ES-I3 (cell line): Measurements from ENCODE around the gene UGT1A6.

Experiments used
- H3K36me3 ChIP-seq: 2 replicates; pipeline ENCODE4 v1.6.1; 2013; ENCODE audit warnings: mild to moderate bottlenecking, low read length, control low read depth, moderate library complexity; ENCODE audit not compliant: insufficient read depth
- H3K4me1 ChIP-seq: 2 replicates; pipeline ENCODE4 v1.6.1; 2013; ENCODE audit warnings: mild to moderate bottlenecking, control low read depth, low read length; ENCODE audit not compliant: insufficient read depth
- H3K9ac ChIP-seq: 2 replicates; pipeline ENCODE4 v1.6.1; 2013; ENCODE audit warnings: low read depth, mild to moderate bottlenecking, low read length, moderate library complexity
- H3K9me3 ChIP-seq: 2 replicates; pipeline ENCODE4 v1.6.1; 2013; ENCODE audit warnings: mild to moderate bottlenecking, low read length, moderate library complexity; ENCODE audit not compliant: control insufficient read depth, insufficient read depth

UGT1A6 gene

DNA sequence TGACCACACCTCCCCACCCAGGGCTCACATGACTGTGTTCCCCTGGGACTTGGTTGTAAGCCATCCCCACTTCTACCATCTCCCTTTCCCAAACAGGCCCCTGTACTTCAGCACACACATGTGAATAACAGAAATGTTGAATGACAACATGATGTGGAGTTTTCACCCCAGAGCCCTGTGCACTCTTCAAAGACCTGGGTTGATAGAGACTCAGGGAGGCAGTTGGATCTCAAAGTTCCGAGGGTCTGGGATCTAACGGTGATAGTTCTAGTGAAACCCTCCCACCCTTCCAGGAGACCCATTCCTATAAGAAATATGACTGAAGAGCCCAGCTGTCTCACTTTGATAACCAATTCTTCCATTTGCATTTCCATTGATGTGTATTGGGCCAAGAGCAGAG is 85.3 kb downstream of the UGT1A6 start, which contains the start of gene MROH2A:
MROH2A (plus strand) TSS at position 301 of the 400 bp plus-strand sequence. CDS start 1,029 bp downstream, outside the sequence.
- Histone ChIP-seq H3K36me3 (no peaks in the 10 kb centered on the region; the same call in 1 of the 2 replicates), H3K9ac (no peak within 1 kb of the TSS)

DNA sequence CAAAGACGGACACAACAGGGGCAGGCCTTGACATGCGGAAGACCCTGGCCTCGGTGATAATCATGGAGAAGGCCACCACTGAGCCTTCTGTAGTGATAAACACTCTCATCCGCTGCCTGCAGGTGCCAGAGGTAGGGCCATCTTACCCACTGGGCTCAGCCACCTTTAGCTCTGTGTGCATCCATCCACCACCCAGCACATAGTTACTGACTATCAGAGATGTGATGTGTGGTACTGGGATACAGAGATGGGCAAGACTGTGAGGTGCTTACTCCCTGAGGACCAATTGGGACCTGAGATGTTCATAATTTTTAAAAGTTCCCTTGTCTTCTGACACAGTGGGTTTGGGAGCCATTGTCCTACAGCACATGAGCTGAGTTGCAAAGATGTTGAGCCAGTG is 87.0 kb downstream of the UGT1A6 start:
- Histone ChIP-seq H3K9me3 (peaks cover 2% of the 10 kb centered on the region; the same call in 1 of the 2 replicates), H3K9ac (no peak overlapping the region), H3K4me1 (no peaks in the 10 kb centered on the region), H3K36me3 (no peaks in the 10 kb centered on the region; the same call in 1 of the 2 replicates)

More for the DNA sequence above, 85.3 kb downstream of the UGT1A6 start, which contains the start of gene MROH2A:
- no peaks in the 10 kb centered on the region for H3K4me1 ChIP-seq
- peaks cover 2% of the 10 kb centered on the region; the same call in 1 of the 2 replicates for H3K9me3 ChIP-seq

- Histone ChIP-seq H3K4me1 (no peaks in the 10 kb centered on the region), H3K36me3 (no peaks in the 10 kb centered on the region; the same call in 1 of the 2 replicates), H3K9me3 (peaks cover 2% of the 10 kb centered on the region; the same call in 1 of the 2 replicates), H3K9ac (no peak overlapping the region)
These were observed 88.1 kb downstream of the UGT1A6 start for GRCh38 chr2:233780771-233781170.

DNA sequence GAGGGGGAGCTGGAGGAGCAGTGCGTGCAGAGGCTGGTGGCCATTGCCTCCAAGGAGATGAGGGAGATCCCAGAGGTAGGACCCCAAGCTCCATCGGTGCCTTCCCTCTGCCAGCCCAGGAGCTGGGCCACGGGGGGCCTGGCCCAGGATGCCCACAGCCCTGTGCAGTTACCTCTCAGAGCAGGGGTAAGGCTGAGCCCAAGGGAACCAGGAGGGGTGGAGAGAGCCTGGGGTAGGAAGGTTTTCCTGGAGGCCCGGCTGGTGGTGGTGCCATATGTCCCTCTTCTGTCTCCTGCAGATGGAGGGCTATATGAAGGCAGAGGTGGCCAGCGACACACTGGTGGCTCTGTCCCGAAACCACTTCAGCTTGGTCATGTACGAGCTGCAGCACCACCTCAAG is 96.9 kb downstream of the UGT1A6 start:
- H3K4me1 ChIP-seq = no peaks in the 10 kb centered on the region
- no peaks in the 10 kb centered on the region for H3K9me3 ChIP-seq
- H3K9ac ChIP-seq = no peak overlapping the region
- no peaks in the 10 kb centered on the region for H3K36me3 ChIP-seq

DNA sequence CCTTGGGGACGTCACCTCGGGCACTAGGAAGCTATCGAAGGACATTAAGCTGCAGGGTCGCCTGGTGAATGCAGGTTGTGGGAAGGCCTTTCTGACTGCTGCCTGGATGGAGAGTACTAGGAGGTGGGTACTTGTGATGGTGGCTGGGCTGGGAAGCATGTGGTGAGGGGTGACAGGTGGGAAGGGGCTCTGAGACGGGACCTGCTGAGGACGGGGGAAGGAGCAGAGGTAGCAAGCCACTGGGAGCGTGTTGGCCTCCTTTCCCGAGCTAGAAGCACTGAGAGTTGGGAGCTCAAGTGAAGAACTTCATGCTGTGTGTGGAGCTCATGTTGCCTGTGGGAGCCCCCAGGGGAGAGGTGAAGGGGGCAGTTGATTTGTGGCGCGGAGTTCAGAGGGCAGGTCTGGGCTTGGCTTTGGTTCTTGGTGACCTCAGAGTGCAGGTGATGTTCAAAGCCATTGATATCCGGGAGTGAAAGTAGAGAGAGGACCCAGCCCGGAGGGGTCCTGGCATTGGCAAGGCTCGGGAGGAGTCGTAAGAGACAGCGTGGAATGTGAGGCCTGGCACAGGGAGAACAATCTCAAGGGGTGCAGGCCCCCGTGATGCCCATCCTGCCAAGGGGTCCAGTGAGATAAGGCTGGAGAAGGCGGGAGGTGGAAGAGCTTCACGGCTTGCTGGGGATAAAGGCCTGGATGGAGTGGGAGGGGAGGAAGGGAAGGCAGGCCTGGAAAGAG is 98.6 kb downstream of the UGT1A6 start:
- Histone ChIP-seq H3K4me1 (no peaks in the 10 kb centered on the region), H3K9me3 (no peaks in the 10 kb centered on the region), H3K36me3 (no peaks in the 10 kb centered on the region), H3K9ac (no peak overlapping the region)

- no peaks in the 10 kb centered on the region for H3K4me1 ChIP-seq
- H3K36me3 ChIP-seq = no peaks in the 10 kb centered on the region
- H3K9ac ChIP-seq = no peak overlapping the region
- H3K9me3 ChIP-seq = no peaks in the 10 kb centered on the region
These were observed 99.2 kb downstream of the UGT1A6 start for GRCh38 chr2:233791883-233792329.

DNA sequence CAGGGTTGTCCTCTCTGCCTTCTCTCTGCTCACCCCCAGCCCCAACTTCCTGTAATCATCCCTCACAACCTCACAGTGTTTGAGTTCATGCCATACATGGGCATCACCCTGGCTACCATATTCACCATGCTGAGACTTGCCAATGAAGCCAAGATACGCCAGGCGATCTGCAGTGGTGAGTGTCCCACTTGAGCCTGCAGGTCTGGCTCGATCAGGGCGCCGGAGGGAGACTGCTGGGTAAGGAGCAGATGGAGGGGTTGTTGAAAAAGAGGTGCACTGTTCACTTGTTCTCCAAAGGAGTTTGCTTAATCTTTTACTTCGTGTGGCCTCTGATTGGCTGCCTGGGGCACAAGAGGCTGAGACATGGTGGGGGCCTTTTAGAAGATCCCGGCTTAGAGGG is 100.0 kb downstream of the UGT1A6 start:
- H3K9ac ChIP-seq = no peak overlapping the region
- H3K9me3 ChIP-seq = no peaks in the 10 kb centered on the region
- H3K36me3 ChIP-seq = no peaks in the 10 kb centered on the region
- H3K4me1 ChIP-seq = no peaks in the 10 kb centered on the region

- Histone ChIP-seq H3K36me3 (no peaks in the 10 kb centered on the region), H3K9ac (no peak overlapping the region), H3K4me1 (no peaks in the 10 kb centered on the region), H3K9me3 (no peaks in the 10 kb centered on the region)
These were observed 100.9 kb downstream of the UGT1A6 start for GRCh38 chr2:233793465-233794127.

DNA sequence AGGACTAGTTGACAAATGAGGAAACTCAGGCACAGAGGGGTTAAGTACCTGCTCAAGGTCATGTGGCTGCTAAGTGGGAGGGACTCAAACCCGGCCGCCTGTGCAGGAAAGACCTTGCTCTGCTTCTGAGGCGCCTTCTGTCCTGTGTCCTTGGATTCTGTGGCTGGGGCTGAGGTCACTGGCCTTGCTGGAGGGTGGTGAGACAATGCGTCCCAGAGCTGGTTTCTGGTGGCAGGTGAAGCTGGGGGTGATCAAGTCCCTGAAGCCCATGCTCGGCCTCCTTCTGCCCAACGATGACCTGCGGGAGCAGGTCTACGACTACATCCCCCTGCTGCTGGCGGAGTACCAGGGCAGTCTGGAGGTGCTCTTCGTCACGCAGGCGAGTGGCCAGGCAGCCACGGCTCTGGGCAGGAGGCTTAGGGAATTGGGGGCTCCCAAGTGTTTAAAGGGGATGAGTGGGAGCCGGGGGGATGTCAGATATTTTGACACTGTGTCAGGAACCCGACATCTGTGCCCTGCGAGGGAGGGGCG is 101.5 kb downstream of the UGT1A6 start:
- Histone ChIP-seq H3K9me3 (no peaks in the 10 kb centered on the region), H3K9ac (no peak overlapping the region), H3K36me3 (no peaks in the 10 kb centered on the region), H3K4me1 (no peaks in the 10 kb centered on the region)

- Histone ChIP-seq H3K4me1 (no peaks in the 10 kb centered on the region), H3K9me3 (no peaks in the 10 kb centered on the region), H3K9ac (no peak overlapping the region), H3K36me3 (no peaks in the 10 kb centered on the region)
These were observed 103.1 kb downstream of the UGT1A6 start for GRCh38 chr2:233795735-233796171.

GRCh38 chr2:233796254-233796653 is 103.6 kb downstream of the UGT1A6 start:
- no peaks in the 10 kb centered on the region for H3K36me3 ChIP-seq
- H3K9me3 ChIP-seq = no peaks in the 10 kb centered on the region
- no peaks in the 10 kb centered on the region for H3K4me1 ChIP-seq
- H3K9ac ChIP-seq = no peak overlapping the region

GRCh38 chr2:233798335-233799086 is 105.8 kb downstream of the UGT1A6 start:
- Histone ChIP-seq H3K9ac (no peak overlapping the region), H3K36me3 (no peaks in the 10 kb centered on the region), H3K4me1 (no peaks in the 10 kb centered on the region), H3K9me3 (no peaks in the 10 kb centered on the region)

DNA sequence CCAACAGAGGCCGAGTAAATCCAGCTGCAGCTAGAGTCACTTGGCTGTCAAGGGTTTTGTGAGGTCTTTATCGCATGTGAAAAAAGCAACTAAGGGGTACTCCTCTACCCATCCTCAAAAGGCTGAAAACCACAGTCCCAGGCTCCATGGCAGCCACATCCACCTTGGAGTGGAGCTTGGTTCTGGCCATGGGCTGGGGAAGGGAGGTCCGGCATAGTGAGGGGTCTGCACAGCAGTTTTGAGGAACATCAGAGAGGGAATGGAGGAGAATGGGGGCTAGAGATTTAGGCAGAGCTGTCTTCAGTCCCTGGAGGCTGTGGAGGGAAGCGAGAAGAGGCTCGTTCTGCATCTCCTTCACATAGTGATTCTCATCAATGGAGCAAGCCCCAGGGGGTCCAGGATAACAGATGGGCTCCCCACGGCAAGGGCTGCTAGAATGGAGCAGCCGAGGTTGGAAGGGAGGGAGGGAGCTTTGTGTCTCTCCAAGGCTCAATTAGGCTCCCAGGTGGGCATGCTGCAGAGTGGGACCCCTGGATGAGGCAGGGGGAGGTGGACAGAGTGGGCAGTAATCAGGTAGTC is 106.5 kb downstream of the UGT1A6 start:
- Histone ChIP-seq H3K36me3 (no peaks in the 10 kb centered on the region), H3K4me1 (no peaks in the 10 kb centered on the region), H3K9ac (no peak overlapping the region), H3K9me3 (no peaks in the 10 kb centered on the region)

- no peak overlapping the region for H3K9ac ChIP-seq
- no peaks in the 10 kb centered on the region for H3K9me3 ChIP-seq
- no peaks in the 10 kb centered on the region for H3K4me1 ChIP-seq
- H3K36me3 ChIP-seq = no peaks in the 10 kb centered on the region
These were observed 107.0 kb downstream of the UGT1A6 start for GRCh38 chr2:233799716-233800115.
